HepG2 (cell line): ENCODE data around the gene ACP7. TPM values are rescaled to one million over a fixed set of nuclear protein-coding genes. Genes with fewer than 3 reads are reported as not detected.

Experiments used
- ATAC-seq: fragments of 200-7000 bp; cut with Tn5 transposase; 3 replicates; pipeline ENCODE4 v1.9.1; 2020; ENCODE audit warnings: mild to moderate bottlenecking, moderate library complexity
- BruUV-seq: library from RNA; stranded (reverse); fragments of 400-500 nt; replicated peaks from 2 replicates; lab custom pipeline; 2021; lab: Mats Ljungman, UMichigan
- CTCF ChIA-PET: fragments of 300-600 bp; formaldehyde crosslinking; extraction: SDS; loops from one replicate; lab custom pipeline; 2021; ENCODE audit warnings: low total read pairs, inconsistent platforms, low intra/inter-chr PET ratio; lab: Yijun Ruan, JAX
- POLR2A ChIA-PET: fragments of 350-600 bp; sonication (Branson Sonifier 250); formaldehyde crosslinking; loops from one replicate; lab custom pipeline; 2020; ENCODE audit warnings: antibody characterized with exemption, inconsistent platforms; lab: Yijun Ruan, JAX
- DNase-seq: peaks from one replicate; pipeline ENCODE4 v3.0.0-alpha.2; 2015; ENCODE audit warnings: low spot score
- FAIRE-seq: peaks from 3 replicates; lab custom pipeline; 2011; peaks lifted over from hg19 to GRCh38; lab: Jason Lieb, UNC
- H2AFZ ChIP-seq: one replicate; pipeline ENCODE4 v1.6.1; 2011; ENCODE audit warnings: low read length, inconsistent platforms
- H3K27ac ChIP-seq: fragments of 300-600 bp; 3 replicates; pipeline ENCODE4 v1.8.0; 2011; ENCODE audit warnings: mixed run types, mild to moderate bottlenecking, mixed read lengths, low read length, inconsistent platforms; ENCODE audit not compliant: insufficient read depth; ENCODE audit errors: extremely low read length
- H3K27me3 ChIP-seq, 2 experiments: fragments of 200-600 bp in 1 of 2; 2 replicates in 1 of 2; 3 replicates in 1 of 2; pipeline versions ENCODE4 v1.6.0 to v1.8.0; 2011; ENCODE audit warnings: low read length in 2 of 2, mild to moderate bottlenecking in 2 of 2, moderate library complexity in 2 of 2, inconsistent platforms in 1 of 2; ENCODE audit not compliant: insufficient read depth in 2 of 2, control insufficient read depth in 1 of 2
- H3K36me3 ChIP-seq, 2 experiments: fragments of 200-600 bp in 1 of 2; replicated peaks in 1 of 2; 2 replicates in 1 of 2; 3 replicates in 1 of 2; pipeline versions ENCODE4 v1.5.1 to v1.8.0; 2011; ENCODE audit warnings: low read length in 2 of 2, inconsistent platforms in 1 of 2; ENCODE audit not compliant: insufficient read depth in 2 of 2, control insufficient read depth in 1 of 2
- H3K4me1 ChIP-seq: 2 replicates; pipeline ENCODE4 v1.5.1; 2012; ENCODE audit warnings: low read length, inconsistent platforms; ENCODE audit not compliant: insufficient read depth
- H3K4me2 ChIP-seq: 2 replicates; pipeline ENCODE4 v1.6.0; 2011; ENCODE audit warnings: low read depth, low read length, inconsistent platforms
- H3K4me3 ChIP-seq, 3 experiments: fragments of 200-600 bp in 1 of 3; sonication (generic), shearing (Covaris generic) in 1 of 3; replicated peaks in 1 of 3; 2 replicates each; pipeline ENCODE4 v1.5.1; 2011 to 2016; ENCODE audit warnings: low read length in 3 of 3, inconsistent platforms in 2 of 3, low read depth in 2 of 3, mild to moderate bottlenecking in 2 of 3, control low read depth in 1 of 3, mixed read lengths in 1 of 3; ENCODE audit not compliant: insufficient read depth in 1 of 3
- H3K79me2 ChIP-seq: one replicate; pipeline ENCODE4 v1.6.1; 2011; ENCODE audit warnings: low read length, inconsistent platforms; ENCODE audit not compliant: insufficient read depth
- H3K9ac ChIP-seq: 2 replicates; pipeline ENCODE4 v1.6.0; 2011; ENCODE audit warnings: mild to moderate bottlenecking, low read depth, low read length, inconsistent platforms; ENCODE audit not compliant: insufficient read depth
- H3K9me3 ChIP-seq: 2 replicates; pipeline ENCODE4 v1.5.1; 2012; ENCODE audit warnings: mild to moderate bottlenecking, low read length
- H4K20me1 ChIP-seq: 2 replicates; pipeline ENCODE4 v1.6.0; 2011; ENCODE audit warnings: inconsistent platforms, mild to moderate bottlenecking, low read length, moderate library complexity; ENCODE audit not compliant: insufficient read depth
- CHCHD3 ChIP-seq: sonication (generic); formaldehyde crosslinking; IDR thresholded peaks from 2 replicates; pipeline ENCODE4 v1.8.0; 2022; ENCODE audit warnings: mild to moderate bottlenecking, missing genetic modification reagents, moderate library complexity
- EP300 ChIP-seq, 3 experiments: sonication (generic) in 1 of 3; formaldehyde crosslinking in 1 of 3; IDR thresholded peaks; 2 replicates each; pipeline versions ENCODE4 v1.5.1 to v1.6.1; 2011 to 2020; ENCODE audit warnings: low read depth in 2 of 3, low read length in 2 of 3, borderline replicate concordance in 1 of 3, improper control_type of control experiment in 1 of 3, mild to moderate bottlenecking in 1 of 3, missing genetic modification reagents in 1 of 3, moderate library complexity in 1 of 3
- IRF1 ChIP-seq: sonication (generic); formaldehyde crosslinking; IDR thresholded peaks from 2 replicates; pipeline ENCODE4 v1.4.0; 2020; ENCODE audit warnings: low read depth, mild to moderate bottlenecking, missing genetic modification reagents
- MAFG ChIP-seq: sonication (generic); formaldehyde crosslinking; IDR thresholded peaks from 2 replicates; pipeline ENCODE4 v1.5.1; 2020; ENCODE audit warnings: mild to moderate bottlenecking, missing genetic modification reagents
- MTA1 ChIP-seq: sonication (generic); formaldehyde crosslinking; IDR thresholded peaks from 2 replicates; pipeline ENCODE4 v1.4.0; 2020; ENCODE audit warnings: missing genetic modification reagents, mild to moderate bottlenecking, borderline replicate concordance
- SYNCRIP ChIP-seq: fragments of 200-400 bp; formaldehyde crosslinking; IDR thresholded peaks from 2 replicates; pipeline ENCODE4 v1.6.1; 2018; ENCODE audit warnings: mild to moderate bottlenecking, low read depth, low read length; ENCODE audit not compliant: insufficient read depth
- TBL1XR1 ChIP-seq: fragments of 150-350 bp; IDR thresholded peaks from 2 replicates; pipeline ENCODE4 v1.6.1; 2014; ENCODE audit warnings: borderline replicate concordance, low read length; ENCODE audit not compliant: partially characterized antibody
- THAP11 ChIP-seq: IDR thresholded peaks from 2 replicates; pipeline ENCODE4 v1.6.1; 2016; ENCODE audit warnings: missing biosample characterization, missing genetic modification reagents
- ZHX1 ChIP-seq: sonication (generic); formaldehyde crosslinking; IDR thresholded peaks from 2 replicates; pipeline ENCODE4 v1.8.1; 2022; ENCODE audit warnings: low read depth, mild to moderate bottlenecking, missing genetic modification reagents
- ZNF335 ChIP-seq: sonication (generic); formaldehyde crosslinking; IDR thresholded peaks from 2 replicates; pipeline ENCODE4 v1.4.0; 2020; ENCODE audit warnings: missing genetic modification reagents
- ZNF362 ChIP-seq: sonication (generic); formaldehyde crosslinking; IDR thresholded peaks from 2 replicates; pipeline ENCODE4 v1.4.0; 2020; ENCODE audit warnings: missing genetic modification reagents, mild to moderate bottlenecking, borderline replicate concordance
- ZNF704 ChIP-seq: sonication (generic); formaldehyde crosslinking; IDR thresholded peaks from 2 replicates; pipeline ENCODE4 v1.8.1; 2023; ENCODE audit warnings: mild to moderate bottlenecking, inconsistent platforms, moderate library complexity, missing genetic modification reagents, borderline replicate concordance
- WGBS: methylation state at CpG from one replicate; pipeline ENCODE4 v1.1.6; 2017; ENCODE audit warnings: low lambda C conversion rate; 5-methylcytosine and 5-hydroxymethylcytosine counted together
- in situ Hi-C: cut with HindIII; loops from 2 replicates; pipeline ENCODE4 v1.10.0; 2017; ENCODE audit warnings: low pct_unique_long_range_greater_than_20kb; ENCODE audit not compliant: extremely low pct_ligation_motif_present
- intact Hi-C: fragments of 100-400 bp; cut with micrococcal nuclease; formaldehyde crosslinking; loops from one replicate; pipeline ENCODE4 v1.10.0; 2022; ENCODE audit not compliant: unreplicated experiment
- polyA plus RNA-seq, 8 experiments: library from polyadenylated mRNA; depleted of rRNA in 3 of 8; stranded (reverse) in 7 of 8; unstranded in 1 of 8; fragments of >200 nt; fragmentation: Illumina TruSeq in 4 of 8; extraction: Trizol in 4 of 8; gene quantifications; 2 replicates each; pipeline versions ENCODE4 v1.2.1 to v1.2.3, GENCODE V29; 2011 to 2016; ENCODE audit warnings: low read depth in 4 of 8, missing spikeins in 1 of 8, mixed read lengths in 1 of 8; ENCODE audit not compliant: insufficient read depth in 1 of 8
- total RNA-seq, 5 experiments: library from RNA; depleted of rRNA; stranded (reverse); fragments of >200 nt; fragmentation: Illumina TruSeq; extraction: Trizol; gene quantifications; 2 replicates each; pipeline ENCODE4 v1.2.3, GENCODE V29; 2016; ENCODE audit warnings: low read depth in 1 of 5

ACP7 gene
- total and polyA plus RNA-seq, 2 of the 13 experiments (the other 11 are each of a cell fraction or from before 2014, with no cell fraction given), result not detected

- TF ChIP-seq ZNF335 (CRISPR knock-in tag) (no peak), THAP11 (CRISPR knock-in tag) (no peak), TBL1XR1 (no peak)
Measured at GRCh38 chr19:39155741-39156140, 71.6 kb downstream of the ACP7 start (continued).

GRCh38 chr19:39156326-39157230 is 72.4 kb downstream of the ACP7 start:
- no TSS peak for BruUV-seq
- Histone ChIP-seq H3K79me2 (peaks cover 50% of the 10 kb centered on the region), H3K4me1 (peaks cover 52% of the 10 kb centered on the region), H3K9me3 (no peaks in the 10 kb centered on the region), H3K27me3 (no peaks in the 10 kb centered on the region), H3K9ac (peak overlapping the region; percentile 10; the same call in 1 of the 2 replicates), H3K4me2 (peak overlapping the region; percentile 55), H4K20me1 (peaks cover 18% of the 10 kb centered on the region; the same call in 1 of the 2 replicates), H3K36me3 (peaks cover 1 to 8% of the 10 kb centered on the region in 2 experiments; a peak in 2 of 5 replicates), H2AFZ (no peak overlapping the region), H3K4me3 (peak overlapping the region in 1 of 3 experiments; percentile 45; a peak in 2 of 6 replicates), H3K27ac (peak overlapping the region; percentile 66)
- WGBS, result 66% methylated on average over 4 of the region's 24 CpGs
- DNase-seq (no peak), ATAC-seq (peak; percentile 17), FAIRE-seq (no peak)
- in situ Hi-C loops, result no loop called here
- intact Hi-C loops, result loop anchor here (5.0 kb wide), 1 partner anchor 34 kb away; no protein-coding TSS in a partner anchor
- ChIA-PET CTCF (no interaction called here), POLR2A (interaction anchor here (3.6 kb wide), 1 partner anchor 11 kb away, joined by 26 read pairs; no protein-coding TSS in a partner anchor)
- TF ChIP-seq ZNF704 (CRISPR knock-in tag) (0 out of 2 replicates have a peak, but pooled peaks have one; percentile 40), ZHX1 (CRISPR knock-in tag) (no peak), CHCHD3 (CRISPR knock-in tag) (no peak), ZNF362 (CRISPR knock-in tag) (no peak), MTA1 (no peak), MAFG (CRISPR knock-in tag) (no peak), IRF1 (CRISPR knock-in tag) (no peak), EP300 (IDR thresholded peaks at IDR 0.05; ENCODE audit: low read depth in 2 of 2, low read length in 2 of 2) (no peak), EP300 (CRISPR knock-in tag; IDR thresholded peaks at IDR 0.05; ENCODE audit: borderline replicate concordance) (no peak), SYNCRIP (no peak)
